Neural crest cell (in vitro differentiated cells): ENCODE measurements around the gene MEGF11. TPM values are rescaled to one million over a fixed set of nuclear protein-coding genes. Genes with fewer than 3 reads are reported as not detected.

Source experiments
- DNase-seq: peaks from one replicate; pipeline ENCODE4 v3.0.0; 2021; ENCODE audit warnings: low read depth, mixed read lengths, low spot score
- H3K27ac Mint-ChIP-seq: one replicate; pipeline ENCODE4 v1.8.0; 2021; ENCODE audit warnings: mild to moderate bottlenecking, mixed read lengths; ENCODE audit not compliant: unreplicated experiment
- H3K27me3 Mint-ChIP-seq: 2 replicates; pipeline ENCODE4 v1.8.0; 2021; ENCODE audit warnings: low read depth, mild to moderate bottlenecking, mixed read lengths
- H3K36me3 Mint-ChIP-seq: 2 replicates; pipeline ENCODE4 v1.8.0; 2021; ENCODE audit warnings: low read depth, mild to moderate bottlenecking, mixed read lengths
- H3K4me1 Mint-ChIP-seq: 2 replicates; pipeline ENCODE4 v1.8.0; 2021; ENCODE audit warnings: mixed read lengths
- H3K4me3 Mint-ChIP-seq: one replicate; pipeline ENCODE4 v1.8.0; 2021; ENCODE audit warnings: mild to moderate bottlenecking, mixed read lengths
- H3K9me3 Mint-ChIP-seq: 2 replicates; pipeline ENCODE4 v1.8.0; 2021; ENCODE audit warnings: mixed read lengths
- total RNA-seq: library from RNA; stranded (reverse); gene quantifications from 2 replicates; pipeline ENCODE4 v1.2.1, GENCODE V29; 2021
- TF ChIP-seq, protein P1 (sequence below): fragments of 200-600 bp; sonication (generic); conservative IDR thresholded peaks from 2 replicates; pipeline ENCODE4 v1.5.0; 2021; ENCODE audit warnings: antibody characterized with exemption, mild to moderate bottlenecking

MEGF11 gene
- total RNA-seq, 1 donor from 2014 or later = 0.49 TPM

DNA sequence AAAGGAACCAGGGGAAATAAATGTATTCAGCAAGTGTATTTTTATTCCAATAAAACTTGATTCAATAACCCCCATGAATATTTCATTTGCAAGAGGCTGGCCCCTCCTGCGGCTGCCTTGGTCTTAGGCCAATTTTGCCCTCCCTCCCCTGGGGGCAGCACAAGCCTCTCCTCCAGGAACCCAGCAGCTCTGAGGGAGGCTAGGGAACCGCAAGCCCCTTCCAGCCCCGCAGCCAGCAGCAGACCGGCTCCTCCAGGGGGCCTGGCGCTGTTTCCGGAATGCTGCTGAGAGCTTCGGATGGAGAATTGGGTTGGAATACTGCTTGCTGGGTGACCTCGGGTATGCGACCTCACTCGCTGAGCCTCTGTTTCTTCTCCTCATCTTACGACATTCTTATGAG lies 234.2 kb downstream of the MEGF11 start:
- H3K4me3 Mint-ChIP-seq = no peak overlapping the region
- no peaks in the 10 kb centered on the region for H3K36me3 Mint-ChIP-seq
- no peaks in the 10 kb centered on the region for H3K4me1 Mint-ChIP-seq
- H3K27ac Mint-ChIP-seq = no peak overlapping the region
- DNase-seq = no peak
- no peaks in the 10 kb centered on the region for H3K27me3 Mint-ChIP-seq
- TF ChIP-seq, protein P1, sequence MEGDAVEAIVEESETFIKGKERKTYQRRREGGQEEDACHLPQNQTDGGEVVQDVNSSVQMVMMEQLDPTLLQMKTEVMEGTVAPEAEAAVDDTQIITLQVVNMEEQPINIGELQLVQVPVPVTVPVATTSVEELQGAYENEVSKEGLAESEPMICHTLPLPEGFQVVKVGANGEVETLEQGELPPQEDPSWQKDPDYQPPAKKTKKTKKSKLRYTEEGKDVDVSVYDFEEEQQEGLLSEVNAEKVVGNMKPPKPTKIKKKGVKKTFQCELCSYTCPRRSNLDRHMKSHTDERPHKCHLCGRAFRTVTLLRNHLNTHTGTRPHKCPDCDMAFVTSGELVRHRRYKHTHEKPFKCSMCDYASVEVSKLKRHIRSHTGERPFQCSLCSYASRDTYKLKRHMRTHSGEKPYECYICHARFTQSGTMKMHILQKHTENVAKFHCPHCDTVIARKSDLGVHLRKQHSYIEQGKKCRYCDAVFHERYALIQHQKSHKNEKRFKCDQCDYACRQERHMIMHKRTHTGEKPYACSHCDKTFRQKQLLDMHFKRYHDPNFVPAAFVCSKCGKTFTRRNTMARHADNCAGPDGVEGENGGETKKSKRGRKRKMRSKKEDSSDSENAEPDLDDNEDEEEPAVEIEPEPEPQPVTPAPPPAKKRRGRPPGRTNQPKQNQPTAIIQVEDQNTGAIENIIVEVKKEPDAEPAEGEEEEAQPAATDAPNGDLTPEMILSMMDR = no peak
- H3K9me3 Mint-ChIP-seq = no peaks in the 10 kb centered on the region

DNA sequence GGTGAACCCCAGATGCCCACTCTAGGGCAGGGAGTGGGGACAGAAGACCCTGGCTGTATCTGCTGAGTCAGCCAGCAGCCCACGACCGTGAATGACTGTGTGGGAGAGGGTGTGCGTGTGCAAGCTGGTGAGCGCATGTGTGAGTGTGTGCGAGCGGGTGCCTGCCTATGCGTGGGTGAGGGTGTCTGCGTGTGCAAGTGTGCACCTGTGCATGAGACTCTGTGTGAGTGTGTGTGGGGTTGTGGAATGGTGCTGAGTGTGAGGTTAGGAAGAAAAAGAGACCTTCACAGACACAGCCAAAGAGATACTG lies 235.1 kb downstream of the MEGF11 start:
- Mint-ChIP-seq H3K27ac (no peak overlapping the region), H3K9me3 (no peaks in the 10 kb centered on the region), H3K4me1 (no peaks in the 10 kb centered on the region), H3K4me3 (no peak overlapping the region), H3K36me3 (no peaks in the 10 kb centered on the region), H3K27me3 (peaks cover 6% of the 10 kb centered on the region)
- TF ChIP-seq, protein P1 = no peak
- no peak for DNase-seq

DNA sequence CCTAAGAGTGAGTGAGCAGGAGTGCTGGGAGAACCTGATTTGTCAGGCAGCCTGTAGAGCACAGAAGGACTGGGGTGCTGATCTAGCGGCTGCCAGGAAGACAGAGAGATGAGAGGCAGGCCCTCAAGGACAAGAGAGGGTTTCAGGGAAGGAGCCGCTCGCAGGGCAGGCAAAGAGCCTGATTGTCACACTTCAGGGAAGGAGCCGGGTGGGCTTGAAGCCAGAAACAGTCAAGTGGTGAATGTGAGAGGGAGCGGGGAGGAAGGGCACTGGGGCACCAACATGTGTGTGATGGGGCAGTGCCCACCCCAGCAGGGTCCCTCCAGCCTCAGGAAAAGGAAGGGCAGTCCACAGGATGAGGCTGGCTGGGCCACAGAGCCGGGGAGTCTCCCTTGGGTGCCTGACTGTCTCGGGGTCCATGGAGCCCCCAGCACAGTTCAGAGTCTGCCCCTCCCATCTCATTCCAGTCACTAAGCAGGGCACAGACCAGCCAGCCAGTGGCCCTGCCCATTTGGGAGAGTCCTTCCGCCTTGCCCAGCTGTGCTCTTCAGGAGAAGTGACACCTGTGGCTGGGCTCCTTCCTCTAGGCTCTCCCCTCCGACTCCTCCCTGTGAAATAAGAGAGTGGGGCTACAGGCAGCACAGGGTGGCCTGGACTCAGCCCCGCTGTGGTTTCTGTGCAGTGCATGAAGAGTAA lies 235.6 kb downstream of the MEGF11 start:
- H3K27me3 Mint-ChIP-seq = peaks cover 6% of the 10 kb centered on the region
- no peaks in the 10 kb centered on the region for H3K4me1 Mint-ChIP-seq
- DNase-seq = no peak
- TF ChIP-seq, protein P1 = no peak
- H3K36me3 Mint-ChIP-seq = no peaks in the 10 kb centered on the region
- no peak overlapping the region for H3K27ac Mint-ChIP-seq
- no peak overlapping the region for H3K4me3 Mint-ChIP-seq
- H3K9me3 Mint-ChIP-seq = no peaks in the 10 kb centered on the region

DNA sequence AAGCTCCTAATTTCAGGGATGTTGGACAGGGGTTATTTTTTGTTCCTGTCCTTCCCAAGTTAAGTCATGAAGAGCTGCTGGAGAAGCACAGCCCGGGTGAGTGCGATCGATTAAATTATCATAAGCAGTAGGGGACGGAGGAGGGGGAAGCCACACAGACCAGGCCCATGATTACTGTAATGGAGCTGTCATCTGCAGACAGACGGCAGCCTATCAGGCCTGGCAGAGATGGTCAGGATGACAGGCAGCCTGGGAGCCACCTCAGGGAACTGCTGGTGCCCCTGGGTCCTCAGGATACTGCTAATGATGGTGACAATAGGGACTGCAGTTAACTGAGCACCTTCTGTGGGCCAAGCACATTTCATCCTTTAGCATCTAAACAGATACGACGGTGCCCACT lies 236.6 kb downstream of the MEGF11 start:
- Mint-ChIP-seq H3K27ac (no peak overlapping the region), H3K9me3 (no peaks in the 10 kb centered on the region), H3K27me3 (peaks cover 6% of the 10 kb centered on the region), H3K36me3 (no peaks in the 10 kb centered on the region), H3K4me3 (no peak overlapping the region), H3K4me1 (no peaks in the 10 kb centered on the region)
- TF ChIP-seq, protein P1 = no peak
- DNase-seq = no peak

DNA sequence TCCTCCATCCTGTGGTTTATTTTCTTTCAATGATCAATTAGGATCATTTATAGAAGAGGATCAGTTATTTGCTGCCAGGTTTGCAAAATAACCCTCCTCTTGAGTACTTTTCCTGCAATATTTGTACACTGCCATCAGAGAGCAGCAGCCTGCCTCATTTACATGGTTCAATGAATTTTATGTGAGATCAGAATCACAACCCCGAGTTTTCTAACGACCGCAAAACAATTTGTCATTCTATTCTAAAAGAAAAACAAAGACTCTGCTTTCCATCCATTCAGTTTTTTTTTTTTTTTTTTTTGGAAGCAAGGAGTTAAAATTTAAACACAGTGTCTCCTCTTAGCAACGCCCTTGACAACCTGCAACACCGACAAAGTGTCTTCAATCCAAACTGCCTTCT lies 237.4 kb downstream of the MEGF11 start:
- H3K27me3 Mint-ChIP-seq = peaks cover 6% of the 10 kb centered on the region
- no peaks in the 10 kb centered on the region for H3K4me1 Mint-ChIP-seq
- H3K4me3 Mint-ChIP-seq = no peak overlapping the region
- H3K9me3 Mint-ChIP-seq = no peaks in the 10 kb centered on the region
- no peaks in the 10 kb centered on the region for H3K36me3 Mint-ChIP-seq
- TF ChIP-seq, protein P1 = no peak
- DNase-seq = no peak
- H3K27ac Mint-ChIP-seq = no peak overlapping the region
